ENCODE results near the gene CACNG8. TPM values are rescaled to one million over a fixed set of nuclear protein-coding genes. Genes with fewer than 3 reads are reported as not detected.

CACNG8 gene
- polyA plus RNA-seq, 3 donors, result 0.05 TPM; not detected in 2

- intact Hi-C loops (cut with micrococcal nuclease), result no loop called here
- no peaks in the 10 kb centered on the region for H3K79me2 ChIP-seq (ENCODE audit: insufficient read depth, low read length)
- no peaks in the 10 kb centered on the region for H3K36me3 Mint-ChIP-seq
- H3K4me3 ChIP-seq (replicated peaks in 1 of 3; ENCODE audit: low read depth in 2 of 3, low read length in 3 of 3), result no peak overlapping the region
- peaks cover 0 to 17% of the 10 kb centered on the region in 2 donors for H3K27me3 ChIP-seq (ENCODE audit: control insufficient read depth in 2 of 2, insufficient read depth in 2 of 2, low read length in 2 of 2)
- peaks cover 42 to 56% (median 49%) of the 10 kb centered on the region in 3 donors for H3K27me3 Mint-ChIP-seq (ENCODE audit: low read depth in 3 of 3)
- H3K36me3 ChIP-seq (replicated peaks in 1 of 2; ENCODE audit: control insufficient read depth in 1 of 2, insufficient read depth in 2 of 2, low read length in 2 of 2), result no peaks in the 10 kb centered on the region
- no peaks in the 10 kb centered on the region for H4K20me1 ChIP-seq (ENCODE audit: insufficient read depth, low read length)
- no peak overlapping the region for H3K27ac ChIP-seq (ENCODE audit: low read depth in 1 of 2, low read length in 2 of 2)
- H3K9ac ChIP-seq (ENCODE audit: insufficient read depth, low read length, poor library complexity, severe bottlenecking), result no peak overlapping the region
- no peak overlapping the region for H3K4me3 Mint-ChIP-seq
- H3K27ac Mint-ChIP-seq, result no peak overlapping the region
- H2AFZ ChIP-seq (ENCODE audit: insufficient read depth, low read depth, low read length, poor library complexity, severe bottlenecking), result no peak overlapping the region
- no peak for DNase-seq
- WGBS (ENCODE audit: insufficient coverage), result no CpG with 5 or more reads among the region's 6 CpGs
- H3K4me2 ChIP-seq (replicated peaks; ENCODE audit: extremely low read depth, low read length, poor library complexity, severe bottlenecking), result no peak overlapping the region
- H3K9me3 Mint-ChIP-seq, result peaks cover 0 to 4% (median 2%) of the 10 kb centered on the region in 7 donors
- no peaks in the 10 kb centered on the region for H3K9me3 ChIP-seq (replicated peaks in 1 of 2; ENCODE audit: control insufficient read depth in 1 of 2, insufficient read depth in 1 of 2, low read length in 2 of 2)
- peaks cover 23% of the 10 kb centered on the region for H3K4me1 Mint-ChIP-seq
- no peak for TF ChIP-seq CTCF (IDR thresholded peaks at IDR 0.05)
- H3K4me1 ChIP-seq (ENCODE audit: control insufficient read depth in 1 of 2, insufficient read depth in 2 of 2, low read length in 2 of 2), result peaks cover 6 to 19% of the 10 kb centered on the region in 2 donors
Measured at GRCh38 chr19:54010474-54010873, 47.7 kb downstream of the CACNG8 start.

GRCh38 chr19:54011507-54012211 is 48.9 kb downstream of the CACNG8 start:
- H3K9ac ChIP-seq (ENCODE audit: insufficient read depth, low read length, poor library complexity, severe bottlenecking), result no peak overlapping the region
- no peaks in the 10 kb centered on the region for H3K79me2 ChIP-seq (ENCODE audit: insufficient read depth, low read length)
- H3K9me3 Mint-ChIP-seq, result peaks cover 0 to 5% (median 4%) of the 10 kb centered on the region in 7 donors
- no peak overlapping the region for H3K27ac ChIP-seq (ENCODE audit: low read depth in 1 of 2, low read length in 2 of 2)
- intact Hi-C loops (cut with micrococcal nuclease), result no loop called here
- H3K27me3 Mint-ChIP-seq (ENCODE audit: low read depth in 3 of 3), result peaks cover 41 to 54% (median 43%) of the 10 kb centered on the region in 3 donors
- 67% methylated on average over 29 of the region's 36 CpGs for WGBS (ENCODE audit: insufficient coverage)
- peak overlapping the region in 1 of 7 donors; percentile 24 for H3K27ac Mint-ChIP-seq
- no peak for DNase-seq
- no peaks in the 10 kb centered on the region for H4K20me1 ChIP-seq (ENCODE audit: insufficient read depth, low read length)
- H3K9me3 ChIP-seq (replicated peaks in 1 of 2; ENCODE audit: control insufficient read depth in 1 of 2, insufficient read depth in 1 of 2, low read length in 2 of 2), result no peaks in the 10 kb centered on the region
- H3K4me1 Mint-ChIP-seq, result peaks cover 28% of the 10 kb centered on the region
- H3K36me3 Mint-ChIP-seq, result peaks cover 0 to 3% of the 10 kb centered on the region in 2 donors
- H3K4me3 Mint-ChIP-seq, result peak overlapping the region in 1 of 2 donors; percentile 59
- TF ChIP-seq CTCF (IDR thresholded peaks at IDR 0.05), result no peak
- no peak overlapping the region for H3K4me2 ChIP-seq (replicated peaks; ENCODE audit: extremely low read depth, low read length, poor library complexity, severe bottlenecking)
- H3K4me3 ChIP-seq (replicated peaks in 1 of 3; ENCODE audit: low read depth in 2 of 3, low read length in 3 of 3), result no peak overlapping the region
- peaks cover 0 to 17% of the 10 kb centered on the region in 2 donors for H3K27me3 ChIP-seq (ENCODE audit: control insufficient read depth in 2 of 2, insufficient read depth in 2 of 2, low read length in 2 of 2)
- no peak overlapping the region for H2AFZ ChIP-seq (ENCODE audit: insufficient read depth, low read depth, low read length, poor library complexity, severe bottlenecking)
- H3K4me1 ChIP-seq (ENCODE audit: control insufficient read depth in 1 of 2, insufficient read depth in 2 of 2, low read length in 2 of 2), result peaks cover 6 to 28% of the 10 kb centered on the region in 2 donors
- no peaks in the 10 kb centered on the region for H3K36me3 ChIP-seq (replicated peaks in 1 of 2; ENCODE audit: control insufficient read depth in 1 of 2, insufficient read depth in 2 of 2, low read length in 2 of 2)

Measured in CD14-positive monocyte (primary cell).